ENCODE data around the gene FRMD7. TPM values are rescaled to one million over a fixed set of nuclear protein-coding genes. Genes with fewer than 3 reads are reported as not detected.
"Not testable (repeated sequence)": the region's sequence is repeated elsewhere in the genome, so short reads cannot be mapped to it uniquely, and the experiment has no call there.

Gene FRMD7
- total RNA-seq, 2 experiments from 2014 or later = not detected

- Mint-ChIP-seq H3K4me1 (ENCODE audit: low read depth) (no peaks in the 10 kb centered on the region), H3K27ac (no peak overlapping the region), H3K36me3 (no peaks in the 10 kb centered on the region), H3K4me3 (no peak overlapping the region), H3K27me3 (no peaks in the 10 kb centered on the region), H3K9me3 (no peaks in the 10 kb centered on the region)
- ChIA-PET POLR2A (no interaction called here), CTCF (interaction anchor here (1.1 kb wide), 1 partner anchor 9 kb away, joined by 3 read pairs; no protein-coding TSS in a partner anchor)
- DNase-seq = no peak
- intact Hi-C loops (cut with micrococcal nuclease) = no loop called here
Measured at GRCh38 chrX:132119821-132120515, 7.9 kb downstream of the FRMD7 start.

DNA sequence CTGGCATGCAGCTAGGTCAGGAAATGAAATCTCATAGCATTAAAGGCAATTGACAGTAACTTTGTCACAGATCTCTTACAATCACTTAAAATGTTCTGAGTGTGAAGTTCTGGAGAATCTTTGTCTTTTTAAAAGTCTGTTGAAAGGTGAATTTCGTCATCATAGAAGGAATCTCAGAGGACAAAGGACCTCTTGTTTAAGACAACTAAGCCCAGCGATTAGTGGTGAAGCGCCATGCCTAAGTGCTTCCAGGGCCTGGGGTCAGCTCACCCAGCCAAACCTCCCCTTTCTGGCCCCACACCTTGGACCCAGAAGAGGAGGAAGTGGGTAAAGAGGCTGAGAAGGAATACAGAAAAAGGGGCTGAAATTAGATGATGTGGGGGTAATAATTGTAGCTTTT is 8.5 kb downstream of the FRMD7 start:
- intact Hi-C loops (cut with micrococcal nuclease) = no loop called here
- Mint-ChIP-seq H3K4me3 (no peak overlapping the region), H3K9me3 (no peaks in the 10 kb centered on the region)

DNA sequence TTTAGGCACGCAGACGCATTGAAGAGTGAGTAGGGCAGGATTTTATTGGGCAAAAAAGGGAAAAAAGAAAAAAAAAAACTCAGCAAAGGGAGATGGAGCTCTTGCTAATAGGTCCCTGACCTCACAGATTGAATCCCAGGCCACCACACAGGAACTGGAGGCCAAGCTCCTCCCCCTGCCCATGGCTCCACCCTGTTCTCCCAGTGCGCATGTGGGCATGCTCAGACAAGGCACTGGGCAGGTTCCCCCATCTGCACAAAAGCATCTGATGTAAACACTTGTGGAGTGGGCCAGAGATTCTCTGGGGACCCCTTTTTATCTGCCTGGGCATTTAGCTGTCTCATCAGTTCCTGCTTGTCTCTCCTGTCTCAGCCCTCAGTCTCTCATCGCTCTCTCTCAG is 9.5 kb downstream of the FRMD7 start:
- CTCF ChIA-PET = interaction anchor here (1.8 kb wide), 1 partner anchor 26 kb away, joined by 4 read pairs; no protein-coding TSS in a partner anchor
- Mint-ChIP-seq H3K36me3 (no peaks in the 10 kb centered on the region), H3K4me1 (ENCODE audit: low read depth) (no peaks in the 10 kb centered on the region), H3K4me3 (no peak overlapping the region), H3K9me3 (no peaks in the 10 kb centered on the region), H3K27me3 (no peaks in the 10 kb centered on the region), H3K27ac (no peak overlapping the region)
- DNase-seq = no peak
- intact Hi-C loops (cut with micrococcal nuclease) = no loop called here
- POLR2A ChIA-PET = no interaction called here

More for the DNA sequence above, 8.5 kb downstream of the FRMD7 start:
- ChIA-PET CTCF (no interaction called here), POLR2A (no interaction called here)
- no peak for DNase-seq
- Mint-ChIP-seq H3K4me1 (ENCODE audit: low read depth) (no peaks in the 10 kb centered on the region), H3K27ac (no peak overlapping the region), H3K36me3 (no peaks in the 10 kb centered on the region), H3K27me3 (no peaks in the 10 kb centered on the region)

DNA sequence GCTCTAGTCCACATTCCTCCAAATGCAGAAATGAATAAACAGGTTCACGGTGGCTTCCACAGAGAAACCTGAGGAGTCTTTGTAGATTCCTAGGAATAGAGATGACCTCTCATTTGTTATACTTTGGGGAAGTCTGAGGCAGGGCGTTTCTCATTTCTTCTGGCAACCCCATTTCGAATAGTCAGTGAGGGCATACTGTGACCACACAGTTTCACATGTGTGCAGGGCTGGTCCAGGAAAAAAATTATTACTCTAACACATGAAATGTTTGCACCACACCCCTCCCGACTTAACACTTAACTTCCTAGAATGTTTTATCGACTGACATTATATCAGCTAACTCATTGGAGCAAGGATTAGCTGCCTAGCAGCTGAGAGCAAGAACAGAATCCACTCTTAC is 12.0 kb downstream of the FRMD7 start:
- intact Hi-C loops (cut with micrococcal nuclease) = no loop called here
- Mint-ChIP-seq H3K9me3 (no peaks in the 10 kb centered on the region), H3K4me3 (no peak overlapping the region), H3K36me3 (no peaks in the 10 kb centered on the region), H3K27me3 (no peaks in the 10 kb centered on the region), H3K4me1 (ENCODE audit: low read depth) (no peaks in the 10 kb centered on the region), H3K27ac (no peak overlapping the region)
- no peak for DNase-seq
- POLR2A ChIA-PET = no interaction called here
- CTCF ChIA-PET = no interaction called here

DNA sequence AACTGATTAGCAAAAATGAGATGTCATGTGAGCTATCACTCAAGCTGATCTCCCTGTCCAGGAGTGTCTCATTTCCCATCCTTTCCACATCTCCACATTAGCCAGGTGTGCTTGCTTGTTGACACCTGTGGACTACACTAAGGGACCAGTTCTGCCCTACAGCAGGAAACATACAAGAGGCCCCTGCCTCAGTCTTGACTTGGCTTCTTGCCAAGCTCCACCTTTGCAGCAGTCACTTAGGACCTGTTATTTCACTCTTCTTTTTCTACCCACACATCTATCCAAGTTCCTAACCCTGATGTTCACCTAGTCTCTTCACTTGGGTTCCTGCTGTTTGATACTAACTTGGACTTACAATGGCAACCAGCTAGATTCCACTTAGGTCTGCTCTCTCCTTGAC is 13.2 kb downstream of the FRMD7 start:
- no peak overlapping the region for H3K27ac Mint-ChIP-seq

DNA sequence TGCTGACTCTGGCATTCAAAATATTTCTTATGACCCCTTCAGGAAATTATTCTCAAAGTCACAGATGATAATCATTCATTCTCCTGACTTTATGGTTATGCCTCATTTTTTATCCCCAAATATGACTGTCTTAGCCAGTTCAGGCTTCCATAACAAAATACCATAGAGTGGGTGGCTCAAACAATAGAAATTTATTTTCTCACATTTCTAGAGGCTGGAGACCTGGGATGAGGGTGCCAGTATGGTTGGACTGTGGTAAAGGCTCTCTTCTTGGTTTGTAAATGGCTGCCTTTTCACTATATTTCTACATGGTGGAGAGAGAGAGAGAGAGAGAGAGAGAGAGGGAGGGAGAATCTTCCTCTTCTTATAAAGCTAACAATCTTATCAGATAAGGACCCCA is 20.5 kb downstream of the FRMD7 start:
- no peak for DNase-seq
- ChIA-PET POLR2A (no interaction called here), CTCF (interaction anchor here (0.7 kb wide), 1 partner anchor 150 kb away, joined by 4 read pairs; no protein-coding TSS in a partner anchor)
- H3K4me3 Mint-ChIP-seq = no peak overlapping the region
- no peaks in the 10 kb centered on the region for H3K27me3 Mint-ChIP-seq
- intact Hi-C loops (cut with micrococcal nuclease) = no loop called here
- no peaks in the 10 kb centered on the region for H3K9me3 Mint-ChIP-seq
- no peaks in the 10 kb centered on the region for H3K36me3 Mint-ChIP-seq
- H3K27ac Mint-ChIP-seq = no peak overlapping the region
- no peaks in the 10 kb centered on the region for H3K4me1 Mint-ChIP-seq (ENCODE audit: low read depth)

More for the DNA sequence above, 13.2 kb downstream of the FRMD7 start:
- Mint-ChIP-seq H3K4me3 (no peak overlapping the region), H3K9me3 (no peaks in the 10 kb centered on the region), H3K36me3 (no peaks in the 10 kb centered on the region), H3K27me3 (no peaks in the 10 kb centered on the region), H3K4me1 (ENCODE audit: low read depth) (no peaks in the 10 kb centered on the region)
- POLR2A ChIA-PET = no interaction called here
- DNase-seq = no peak
- CTCF ChIA-PET = no interaction called here
- intact Hi-C loops (cut with micrococcal nuclease) = no loop called here

GRCh38 chrX:132101799-132102198 is 26.0 kb downstream of the FRMD7 start:
- Mint-ChIP-seq H3K27ac (no peak overlapping the region), H3K9me3 (no peaks in the 10 kb centered on the region), H3K4me3 (no peak overlapping the region), H3K4me1 (ENCODE audit: low read depth) (no peaks in the 10 kb centered on the region), H3K36me3 (no peaks in the 10 kb centered on the region), H3K27me3 (no peaks in the 10 kb centered on the region)
- no peak for DNase-seq
- ChIA-PET POLR2A (no interaction called here), CTCF (no interaction called here)
- intact Hi-C loops (cut with micrococcal nuclease) = no loop called here

- no peaks in the 10 kb centered on the region for H3K36me3 Mint-ChIP-seq
- H3K27ac Mint-ChIP-seq = no peak overlapping the region
- intact Hi-C loops (cut with micrococcal nuclease) = no loop called here
- no peaks in the 10 kb centered on the region for H3K4me1 Mint-ChIP-seq (ENCODE audit: low read depth)
- H3K27me3 Mint-ChIP-seq = no peaks in the 10 kb centered on the region
- CTCF ChIA-PET = no interaction called here
- DNase-seq = no peak
- POLR2A ChIA-PET = no interaction called here
- H3K9me3 Mint-ChIP-seq = no peaks in the 10 kb centered on the region
- H3K4me3 Mint-ChIP-seq = no peak overlapping the region
Measured at GRCh38 chrX:132101206-132101605, 26.6 kb downstream of the FRMD7 start.

DNA sequence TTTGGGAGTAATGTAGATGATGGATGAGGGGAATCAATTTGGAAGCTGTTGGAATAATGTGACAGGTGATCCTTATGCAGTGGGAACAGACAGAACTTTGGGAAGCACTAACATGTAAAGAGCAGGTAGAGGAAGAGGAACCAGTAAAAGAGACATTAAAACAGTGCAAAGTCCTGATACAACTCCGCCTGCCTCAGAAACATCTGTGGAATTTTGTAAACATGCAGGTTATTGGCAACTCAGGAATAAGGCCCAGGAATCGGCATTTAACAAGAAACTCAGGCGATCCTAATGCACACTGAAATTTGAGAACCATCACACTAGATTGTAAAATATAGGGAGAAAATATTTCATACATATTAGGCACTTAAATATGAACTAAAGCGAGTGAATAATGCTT is 29.1 kb downstream of the FRMD7 start:
- H3K9me3 Mint-ChIP-seq; H3K4me3 Mint-ChIP-seq; H3K27me3 Mint-ChIP-seq; intact Hi-C loops (cut with micrococcal nuclease); POLR2A ChIA-PET; H3K4me1 Mint-ChIP-seq (ENCODE audit: low read depth); CTCF ChIA-PET; H3K27ac Mint-ChIP-seq; H3K36me3 Mint-ChIP-seq; DNase-seq: not testable (repeated sequence)

DNA sequence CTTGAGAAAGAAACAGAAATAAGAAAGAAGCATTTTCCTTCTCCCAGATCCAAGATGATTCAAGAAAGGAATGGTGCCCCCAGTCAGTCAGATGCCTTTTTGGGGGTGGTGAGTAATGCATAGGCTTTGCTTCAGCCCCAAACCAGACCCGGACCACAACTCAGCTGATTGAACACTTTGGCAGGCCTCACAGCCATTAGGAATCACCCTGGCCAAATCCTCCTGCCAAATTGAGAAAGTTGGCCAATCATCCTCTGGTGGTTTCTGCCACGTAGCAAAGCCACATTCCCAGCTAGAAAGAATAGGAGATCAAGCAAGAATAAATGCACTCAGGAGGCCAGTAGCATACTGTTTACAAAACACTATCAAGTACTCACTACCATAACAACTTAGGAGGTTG is 33.7 kb downstream of the FRMD7 start:
- Mint-ChIP-seq H3K36me3 (no peaks in the 10 kb centered on the region), H3K27me3 (peaks cover 2% of the 10 kb centered on the region), H3K4me3 (no peak overlapping the region), H3K4me1 (ENCODE audit: low read depth) (peaks cover 3% of the 10 kb centered on the region), H3K27ac (no peak overlapping the region), H3K9me3 (no peaks in the 10 kb centered on the region)
- ChIA-PET POLR2A (no interaction called here), CTCF (interaction anchor here (1.0 kb wide), 1 partner anchor 239 kb away, joined by 4 read pairs; no protein-coding TSS in a partner anchor)
- intact Hi-C loops (cut with micrococcal nuclease) = loop anchor here (5.0 kb wide), 1 partner anchor 528 kb away; no protein-coding TSS in a partner anchor
- DNase-seq = no peak

DNA sequence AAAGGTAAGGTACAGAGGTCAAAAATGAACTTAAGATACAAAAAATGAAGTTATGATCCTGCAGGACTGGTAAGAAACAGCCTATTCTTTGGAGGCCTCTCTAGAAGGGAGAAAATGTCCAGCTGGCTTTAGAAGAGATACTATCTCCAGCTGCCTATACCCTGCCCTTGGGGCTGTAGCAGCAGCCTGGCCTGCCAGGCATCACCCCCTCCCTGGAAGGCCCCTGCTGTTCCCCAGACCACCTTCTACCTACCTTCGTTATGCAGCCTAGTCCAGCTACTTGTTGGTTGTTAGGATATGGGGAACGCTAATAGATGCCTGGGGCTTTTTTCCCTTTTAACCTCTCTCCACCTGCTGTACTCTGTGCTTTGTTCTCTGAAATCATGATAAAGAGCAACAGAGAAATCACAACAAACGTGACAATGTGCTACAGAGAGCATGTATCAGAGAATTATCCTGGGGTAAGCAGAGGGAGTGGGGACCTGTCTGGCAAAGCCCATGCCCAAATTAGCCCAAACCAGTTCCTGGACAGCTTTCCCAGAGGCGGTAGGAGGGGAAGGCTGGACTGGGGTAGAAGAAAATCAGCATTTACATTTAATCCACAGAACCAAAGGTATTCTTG is 34.5 kb downstream of the FRMD7 start:
- Mint-ChIP-seq H3K27ac (no peak overlapping the region), H3K4me3 (no peak overlapping the region), H3K9me3 (no peaks in the 10 kb centered on the region), H3K4me1 (ENCODE audit: low read depth) (peaks cover 3% of the 10 kb centered on the region), H3K36me3 (no peaks in the 10 kb centered on the region), H3K27me3 (peaks cover 2% of the 10 kb centered on the region)
- intact Hi-C loops (cut with micrococcal nuclease) = loop anchor here (5.0 kb wide), 1 partner anchor 529 kb away; no protein-coding TSS in a partner anchor
- DNase-seq = no peak
- ChIA-PET POLR2A (no interaction called here), CTCF (interaction anchor here (1.2 to 3.5 kb wide), 3 partner anchors 25 to 520 kb away, joined by 4 to 54 read pairs (median 4); partner anchors contain the start of gene RAP2C)

DNA sequence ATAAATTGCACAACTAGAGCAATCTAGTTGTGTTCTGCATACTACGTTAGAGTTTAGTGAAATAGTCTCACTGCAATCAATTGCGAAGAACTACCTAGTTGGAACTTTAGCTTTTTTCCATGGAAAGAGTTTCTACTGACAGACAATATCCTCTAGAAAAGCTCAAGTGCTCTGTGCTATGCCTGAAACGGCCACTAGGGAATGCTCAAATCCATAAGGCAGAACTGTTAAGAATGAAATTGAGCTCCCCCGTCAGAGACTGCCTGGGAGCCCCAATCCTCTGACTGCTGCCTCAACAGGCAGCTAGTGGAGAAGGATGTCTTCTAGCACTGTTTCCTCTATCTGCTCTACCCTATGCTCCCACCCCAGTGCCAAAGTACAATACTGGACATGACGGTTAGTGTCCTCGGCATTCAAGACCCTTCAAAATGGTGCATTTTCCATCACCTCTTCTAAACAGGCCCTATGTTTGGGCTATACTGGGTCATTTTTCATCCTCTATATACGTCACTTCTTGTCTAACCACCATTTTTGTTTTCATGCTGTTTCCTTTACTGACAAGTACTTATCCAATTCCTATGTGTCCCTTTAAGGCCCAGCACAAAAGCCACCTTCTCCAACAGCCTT is 35.3 kb downstream of the FRMD7 start:
- CTCF ChIA-PET = interaction anchor here (0.6 to 3.5 kb wide), 23 partner anchors 11 to 1905 kb away, joined by 3 to 54 read pairs (median 3); partner anchors contain the start of genes FRMD7 and RAP2C
- DNase-seq = peak; percentile 65
- intact Hi-C loops (cut with micrococcal nuclease) = loop anchor here (1.0 to 5.0 kb wide), 2 partner anchors 127 to 530 kb away; partner anchors contain the start of gene RAP2C
- Mint-ChIP-seq H3K4me3 (no peak overlapping the region), H3K9me3 (no peaks in the 10 kb centered on the region), H3K27me3 (peaks cover 2% of the 10 kb centered on the region), H3K27ac (no peak overlapping the region), H3K36me3 (no peaks in the 10 kb centered on the region), H3K4me1 (ENCODE audit: low read depth) (peaks cover 3% of the 10 kb centered on the region)
- POLR2A ChIA-PET = no interaction called here

Measured in activated CD4-positive, alpha-beta memory T cell treated with anti-CD3 and anti-CD28 coated beads for 36 hours (primary cell).